Right lobe of liver (tissue), 4 donors: ENCODE results near the gene SRP19.

Source experiments
- POLR2A ChIP-seq: fragments of 450-650 bp; IDR thresholded peaks from one replicate; pipeline ENCODE4 v1.6.1; 2017; ENCODE audit warnings: antibody characterized with exemption, mild to moderate bottlenecking
- TF ChIP-seq, protein P1 (sequence below), 4 donors: fragments of 200-600 bp in 3 of 4; fragments of 450-650 bp in 1 of 4; IDR thresholded peaks; one replicate each; pipeline versions ENCODE4 v1.5.1 to v1.8.0; 2016 to 2022; ENCODE audit warnings: antibody characterized with exemption in 4 of 4, mild to moderate bottlenecking in 2 of 4
- donor health status: DM: no; HTN: no; CAD: no.
- donor health status: DM: no; HTN: no; CAD: no.
- donor health status: DM: no; HTN: yes; CAD: no.

DNA sequence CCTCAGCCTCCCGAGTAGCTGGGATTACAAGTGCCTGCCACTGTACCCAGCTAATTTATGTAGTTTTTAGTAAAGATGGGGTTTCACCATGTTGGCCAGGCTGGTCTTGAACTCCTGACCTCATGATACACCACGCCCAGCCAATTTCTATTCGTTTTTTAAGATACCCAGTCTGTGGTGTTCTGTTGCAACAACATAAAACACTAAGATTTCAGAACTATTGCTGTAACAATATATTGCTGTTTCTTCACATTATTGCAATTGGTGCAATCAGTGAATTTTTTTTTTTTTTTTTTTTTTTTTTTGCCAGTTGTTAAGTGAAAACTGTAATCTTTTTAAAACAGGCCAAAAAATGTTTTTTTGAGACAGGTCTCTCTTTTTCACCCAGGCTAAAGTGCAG is 9.9 kb downstream of the SRP19 start:
- TF ChIP-seq POLR2A: no peak
- TF ChIP-seq, protein P1, sequence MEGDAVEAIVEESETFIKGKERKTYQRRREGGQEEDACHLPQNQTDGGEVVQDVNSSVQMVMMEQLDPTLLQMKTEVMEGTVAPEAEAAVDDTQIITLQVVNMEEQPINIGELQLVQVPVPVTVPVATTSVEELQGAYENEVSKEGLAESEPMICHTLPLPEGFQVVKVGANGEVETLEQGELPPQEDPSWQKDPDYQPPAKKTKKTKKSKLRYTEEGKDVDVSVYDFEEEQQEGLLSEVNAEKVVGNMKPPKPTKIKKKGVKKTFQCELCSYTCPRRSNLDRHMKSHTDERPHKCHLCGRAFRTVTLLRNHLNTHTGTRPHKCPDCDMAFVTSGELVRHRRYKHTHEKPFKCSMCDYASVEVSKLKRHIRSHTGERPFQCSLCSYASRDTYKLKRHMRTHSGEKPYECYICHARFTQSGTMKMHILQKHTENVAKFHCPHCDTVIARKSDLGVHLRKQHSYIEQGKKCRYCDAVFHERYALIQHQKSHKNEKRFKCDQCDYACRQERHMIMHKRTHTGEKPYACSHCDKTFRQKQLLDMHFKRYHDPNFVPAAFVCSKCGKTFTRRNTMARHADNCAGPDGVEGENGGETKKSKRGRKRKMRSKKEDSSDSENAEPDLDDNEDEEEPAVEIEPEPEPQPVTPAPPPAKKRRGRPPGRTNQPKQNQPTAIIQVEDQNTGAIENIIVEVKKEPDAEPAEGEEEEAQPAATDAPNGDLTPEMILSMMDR (IDR thresholded peaks at IDR 0.05): no peak
